K562 (cell line): Measurements from ENCODE around the gene STRA8. TPM values are rescaled to one million over a fixed set of nuclear protein-coding genes. Genes with fewer than 3 reads are reported as not detected.

ENCODE experiments used
- ATAC-seq: fragments of 200-7000 bp; cut with Tn5 transposase; 3 replicates; pipeline ENCODE4 v1.9.1; 2020; ENCODE audit warnings: moderate library complexity
- BruUV-seq: library from RNA; stranded (reverse); fragments of 400-500 nt; replicated peaks from 2 replicates; lab custom pipeline; 2021; lab: Mats Ljungman, UMichigan
- CTCF ChIA-PET: fragments of 300-600 bp; formaldehyde crosslinking; extraction: SDS; loops from one replicate; lab custom pipeline; 2021; ENCODE audit warnings: low intra/inter-chr PET ratio; lab: Yijun Ruan, JAX
- POLR2A ChIA-PET: fragments of 300-600, 350-650 bp; sonication (Branson Sonifier 250); formaldehyde crosslinking; extraction: SDS; loops from one replicate; lab custom pipeline; 2021; ENCODE audit warnings: antibody characterized with exemption, inconsistent platforms; lab: Yijun Ruan, JAX
- DNase-seq, 4 experiments: peaks; one replicate each; pipeline versions ENCODE4 v3.0.0 to v3.0.0-alpha.2; 2011 to 2018; ENCODE audit warnings: low spot score in 3 of 4, mixed read lengths in 3 of 4; ENCODE audit errors: extremely low read depth in 1 of 4
- FAIRE-seq: peaks from 2 replicates; lab custom pipeline; 2011; peaks lifted over from hg19 to GRCh38; lab: Jason Lieb, UNC
- H2AFZ ChIP-seq: 2 replicates; pipeline ENCODE4 v1.6.0; 2011; ENCODE audit warnings: low read depth, low read length, control low read depth, inconsistent platforms
- H3K27ac ChIP-seq: fragments of 200-600 bp; 3 replicates; pipeline ENCODE4 v1.8.0; 2011; ENCODE audit warnings: low read depth, mild to moderate bottlenecking, control low read depth, inconsistent platforms, low read length, moderate library complexity, mixed read lengths; ENCODE audit errors: extremely low read depth
- H3K27me3 ChIP-seq, 2 experiments: fragments of 300-600 bp in 1 of 2; 2 replicates in 1 of 2; 3 replicates in 1 of 2; pipeline versions ENCODE4 v1.6.0 to v1.8.0; 2011; ENCODE audit warnings: inconsistent platforms in 2 of 2, low read length in 2 of 2, mild to moderate bottlenecking in 1 of 2, mixed read lengths in 1 of 2, moderate library complexity in 1 of 2; ENCODE audit not compliant: control insufficient read depth in 2 of 2, insufficient read depth in 2 of 2
- H3K36me3 ChIP-seq: fragments of 300-600 bp; 3 replicates; pipeline ENCODE4 v1.8.0; 2011; ENCODE audit warnings: mild to moderate bottlenecking, low read length, inconsistent platforms; ENCODE audit not compliant: control insufficient read depth, insufficient read depth
- H3K4me1 ChIP-seq, 2 experiments: fragments of 200-600 bp in 1 of 2; replicated peaks in 1 of 2; 2 replicates in 1 of 2; 3 replicates in 1 of 2; pipeline versions ENCODE4 v1.5.1 to v1.8.0; 2011; ENCODE audit warnings: inconsistent platforms in 2 of 2, low read length in 2 of 2, mild to moderate bottlenecking in 1 of 2, mixed read lengths in 1 of 2, moderate library complexity in 1 of 2; ENCODE audit not compliant: control insufficient read depth in 2 of 2, insufficient read depth in 2 of 2
- H3K4me2 ChIP-seq: 2 replicates; pipeline ENCODE4 v1.6.1; 2011; ENCODE audit warnings: low read length, control low read depth, inconsistent platforms, mixed read lengths; ENCODE audit not compliant: insufficient read depth
- H3K4me3 ChIP-seq: fragments of 200-600 bp; sonication (generic), shearing (Covaris generic); 2 replicates; pipeline ENCODE4 v1.5.1; 2016; ENCODE audit warnings: control low read depth, inconsistent platforms
- H3K79me2 ChIP-seq: fragments of 200-600 bp; 3 replicates; pipeline ENCODE4 v1.8.0; 2011; ENCODE audit warnings: low read length, inconsistent platforms; ENCODE audit not compliant: control insufficient read depth, insufficient read depth
- H3K9ac ChIP-seq, 2 experiments: 2 replicates each; pipeline versions ENCODE4 v1.6.0 to v1.6.1; 2011; ENCODE audit warnings: low read depth in 2 of 2, low read length in 2 of 2, control low read depth in 1 of 2, inconsistent platforms in 1 of 2, mild to moderate bottlenecking in 1 of 2, mixed read lengths in 1 of 2; ENCODE audit not compliant: insufficient read depth in 1 of 2
- H3K9me1 ChIP-seq: one replicate; pipeline ENCODE4 v1.6.0; 2011; ENCODE audit warnings: inconsistent platforms, mild to moderate bottlenecking, low read length, moderate library complexity; ENCODE audit not compliant: control insufficient read depth, insufficient read depth
- H3K9me3 ChIP-seq: replicated peaks from 2 replicates; pipeline ENCODE4 v1.5.1; 2011; ENCODE audit warnings: low read depth, low read length, inconsistent platforms; ENCODE audit not compliant: control insufficient read depth, insufficient read depth
- H4K20me1 ChIP-seq: replicated peaks from 2 replicates; pipeline ENCODE4 v1.6.1; 2011; ENCODE audit warnings: low read length, inconsistent platforms, mixed read lengths; ENCODE audit not compliant: control insufficient read depth, insufficient read depth
- ARID4B ChIP-seq: sonication (generic); formaldehyde crosslinking; IDR thresholded peaks from 2 replicates; pipeline ENCODE4 v1.8.0; 2022; ENCODE audit warnings: mild to moderate bottlenecking, missing genetic modification reagents
- CBX8 ChIP-seq: fragments of 200-600 bp; sonication (generic); IDR thresholded peaks from 2 replicates; pipeline ENCODE4 v1.6.1; 2012; ENCODE audit warnings: borderline replicate concordance, mixed run types, low read depth, mild to moderate bottlenecking, moderate library complexity, mixed read lengths, low read length, control low read depth, inconsistent platforms; ENCODE audit not compliant: poor library complexity, severe bottlenecking; ENCODE audit errors: extremely low read depth
- DEAF1 ChIP-seq: fragments of 450-650 bp; formaldehyde crosslinking; IDR thresholded peaks from 2 replicates; pipeline ENCODE4 v1.4.0; 2020; ENCODE audit warnings: mild to moderate bottlenecking, moderate library complexity
- ETV1 ChIP-seq: fragments of 450-650 bp; conservative IDR thresholded peaks from 2 replicates; pipeline ENCODE4 v1.6.1; 2016; ENCODE audit warnings: missing genetic modification characterization, control low read depth, low read depth, missing compliant biosample characterization
- EZH2 ChIP-seq: IDR thresholded peaks from 2 replicates; pipeline ENCODE4 v1.6.1; 2012; ENCODE audit warnings: low read depth, mild to moderate bottlenecking, inconsistent platforms, low read length, borderline replicate concordance
- FIP1L1 ChIP-seq: fragments of 200-400 bp; formaldehyde crosslinking; IDR thresholded peaks from 2 replicates; pipeline ENCODE4 v1.6.1; 2018; ENCODE audit warnings: mild to moderate bottlenecking, low read depth, low read length; ENCODE audit not compliant: poor library complexity, severe bottlenecking
- HNRNPLL ChIP-seq: fragments of 200-400 bp; formaldehyde crosslinking; IDR thresholded peaks from 2 replicates; pipeline ENCODE4 v1.6.1; 2017; ENCODE audit warnings: low read length, low read depth, mild to moderate bottlenecking; ENCODE audit not compliant: poor library complexity, severe bottlenecking
- HOXB6 ChIP-seq: fragments of 250-450 bp; sonication (Bioruptor Pico); IDR thresholded peaks from 2 replicates; pipeline ENCODE4 v1.5.1; 2022; ENCODE audit warnings: mild to moderate bottlenecking, borderline replicate concordance
- RCOR1 ChIP-seq, 2 experiments: IDR thresholded peaks; 2 replicates each; pipeline ENCODE4 v1.6.1; 2012; ENCODE audit warnings: low read depth in 2 of 2, low read length in 2 of 2, borderline replicate concordance in 1 of 2, improper control_type of control experiment in 1 of 2
- ZBTB26 ChIP-seq: fragments of 450-650 bp; formaldehyde crosslinking; IDR thresholded peaks from 2 replicates; pipeline ENCODE4 v1.4.0; 2022; ENCODE audit warnings: missing genetic modification characterization
- ZFP36 ChIP-seq: fragments of 150-350 bp; IDR thresholded peaks from 2 replicates; pipeline ENCODE4 v1.6.1; 2018; ENCODE audit warnings: low read length, low read depth; ENCODE audit not compliant: partially characterized antibody
- ZZZ3 ChIP-seq: fragments of 450-650 bp; IDR thresholded peaks from 2 replicates; pipeline ENCODE4 v1.6.1; 2016; ENCODE audit warnings: antibody characterized with exemption, mild to moderate bottlenecking, moderate library complexity
- WGBS: fragments of 100-300 bp; shearing (Covaris generic); methylation state at CpG from one replicate; pipeline ENCODE4 v1.1.6; 2016; ENCODE audit warnings: low coverage, mixed read lengths; ENCODE audit not compliant: insufficient coverage; ENCODE audit errors: missing lambda C conversion rate; 5-methylcytosine and 5-hydroxymethylcytosine counted together
- in situ Hi-C: fragments of 300-500 bp; cut with MboI; formaldehyde crosslinking; loops from 4 replicates; pipeline ENCODE4 v1.15.0; 2018; ENCODE audit warnings: inconsistent platforms, mixed read lengths
- intact Hi-C: fragments of 100-400 bp; cut with micrococcal nuclease; formaldehyde crosslinking; loops from 2 replicates; pipeline ENCODE4 v1.14.2; 2022
- polyA plus RNA-seq, 8 experiments: library from polyadenylated mRNA; depleted of rRNA in 4 of 8; stranded (reverse) in 5 of 8; unstranded in 3 of 8; fragments of >200 nt; fragmentation: Nextera tagmentation in 2 of 8; fragmentation: Illumina TruSeq in 1 of 8; extraction: Ambion mirVana in 2 of 8; extraction: Trizol in 1 of 8; gene quantifications; 2 replicates each; pipeline versions ENCODE4 v1.2.1 to v1.2.3, GENCODE V29; 2011 to 2014; ENCODE audit warnings: inconsistent platforms in 1 of 8, missing spikeins in 1 of 8
- total RNA-seq, 7 experiments: library from RNA; depleted of rRNA in 6 of 7; stranded (reverse); fragments of >200 nt in 6 of 7; fragmentation: Illumina TruSeq in 2 of 7; extraction: Trizol in 2 of 7; gene quantifications; 2 replicates each; pipeline versions ENCODE4 v1.2.1 to v1.2.3, GENCODE V29; 2011 to 2021; ENCODE audit warnings: low replicate concordance in 1 of 7

Gene STRA8
- total and polyA plus RNA-seq, 9 of the 15 experiments (the other 6 are each of a cell fraction or from before 2014, with no cell fraction given): not detected

DNA sequence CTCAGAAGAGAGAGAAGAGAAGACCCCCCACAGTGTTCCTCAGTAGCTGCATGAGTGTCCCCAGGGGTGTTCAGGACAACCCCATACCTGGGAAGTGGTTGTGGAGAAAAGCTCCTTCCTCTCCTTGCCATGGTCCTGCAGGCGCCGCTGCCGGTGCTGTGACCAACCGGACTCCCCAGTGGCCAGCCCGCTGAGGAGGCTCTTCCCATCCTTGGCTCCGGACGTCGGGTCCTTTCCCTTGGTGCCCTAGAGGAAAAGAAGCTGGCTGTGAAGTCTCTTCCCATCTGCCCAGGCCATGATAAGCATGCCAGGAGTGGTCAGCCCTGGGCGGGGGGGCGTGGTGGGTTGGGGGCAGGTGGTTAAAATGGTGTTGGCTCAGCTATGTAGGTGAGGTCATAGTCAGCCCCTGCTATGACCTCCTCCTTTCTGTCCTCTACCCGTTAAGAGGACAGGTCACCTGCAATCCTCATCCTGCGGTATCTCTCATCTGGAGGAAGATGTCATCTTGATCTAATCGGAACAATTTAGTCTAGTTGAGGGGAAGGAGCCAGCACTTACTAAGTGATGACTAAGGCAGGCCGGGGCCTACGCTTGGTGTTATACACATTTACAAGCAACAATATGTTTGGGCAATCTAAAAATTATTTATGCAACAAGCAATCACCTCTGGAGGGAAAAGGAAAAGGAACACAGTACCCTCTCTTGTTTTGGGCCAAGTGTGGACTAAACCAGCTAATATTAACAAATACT is 35.6 kb upstream of the STRA8 start:
- ChIA-PET POLR2A (interaction anchor here (1.3 to 3.0 kb wide), 4 partner anchors 8 to 27 kb away, joined by 4 to 20 read pairs (median 7); partner anchors contain the start of genes CYREN and WDR91), CTCF (no interaction called here)
- H3K79me2 ChIP-seq: no peaks in the 10 kb centered on the region
- in situ Hi-C loops: no loop called here
- H3K9me3 ChIP-seq: no peaks in the 10 kb centered on the region
- DNase-seq (no peak), ATAC-seq (no peak), FAIRE-seq (no peak)
- H3K27me3 ChIP-seq: no peaks in the 10 kb centered on the region
- BruUV-seq: no TSS peak
- H4K20me1 ChIP-seq: no peaks in the 10 kb centered on the region
- TF ChIP-seq ARID4B (CRISPR knock-in tag): no peak
- TF ChIP-seq CBX8: no peak
- TF ChIP-seq ZFP36: no peak
- TF ChIP-seq FIP1L1: no peak
- no peak for TF ChIP-seq ETV1 (tag)
- no peak for TF ChIP-seq DEAF1 (CRISPR knock-in tag)
- TF ChIP-seq EZH2: no peak
- TF ChIP-seq RCOR1 (IDR thresholded peaks at IDR 0.05; ENCODE audit: borderline replicate concordance in 1 of 2, low read depth in 2 of 2, low read length in 2 of 2): no peak
- TF ChIP-seq HOXB6 (CRISPR knock-in tag): no peak
- TF ChIP-seq ZBTB26: no peak
- no peak for TF ChIP-seq HNRNPLL
- TF ChIP-seq ZZZ3: no peak
- H3K9me1 ChIP-seq: peaks cover 3% of the 10 kb centered on the region
- H3K4me2 ChIP-seq: no peak overlapping the region
- H3K36me3 ChIP-seq: peaks cover 29% of the 10 kb centered on the region; the same call in 2 of the 3 replicates
- intact Hi-C loops: no loop called here
- no peak overlapping the region for H3K27ac ChIP-seq
- no peak overlapping the region for H2AFZ ChIP-seq
- 69% methylated on average over 15 of the region's 15 CpGs for WGBS
- H3K4me1 ChIP-seq: no peaks in the 10 kb centered on the region
- H3K9ac ChIP-seq: no peak overlapping the region
- no peak overlapping the region for H3K4me3 ChIP-seq
